ENCODE results near the gene HMBS.
A peak's percentile ranks its signal among the peaks of the same experiment; 100 is the strongest.
"Not testable (repeated sequence)": the region's sequence is repeated elsewhere in the genome, so short reads cannot be mapped to it uniquely, and the experiment has no call there.

The HMBS gene

GRCh38 chr11:119055901-119056300, 28.8 kb upstream of the HMBS start:
- Histone ChIP-seq H3K9me2 (replicated peaks; ENCODE audit: insufficient read depth, low read length) (no peaks in the 10 kb centered on the region), H3K27me3 (ENCODE audit: low read length) (no peaks in the 10 kb centered on the region), H3K27ac (ENCODE audit: low read depth, low read length) (no peak overlapping the region), H3K9me3 (ENCODE audit: insufficient read depth, low read length) (no peaks in the 10 kb centered on the region), H4K20me1 (ENCODE audit: low read depth, low read length) (no peaks in the 10 kb centered on the region), H3K36me3 (ENCODE audit: low read length) (no peaks in the 10 kb centered on the region), H2AFZ (ENCODE audit: low read depth, low read length, severe bottlenecking) (no peak overlapping the region), H3K4me2 (ENCODE audit: low read depth, low read length, poor library complexity, severe bottlenecking) (peak overlapping the region; percentile 54), H3F3A (ENCODE audit: insufficient read depth) (no peaks in the 10 kb centered on the region), H3K79me2 (ENCODE audit: insufficient read depth, low read length) (peaks cover 27% of the 10 kb centered on the region), H3K9ac (ENCODE audit: low read length) (peak overlapping the region; percentile 95), H3K4me3 (ENCODE audit: insufficient read depth, low read length, poor library complexity, severe bottlenecking) (peak overlapping the region; percentile 71)
- TF ChIP-seq CTCF (IDR thresholded peaks at IDR 0.05; ENCODE audit: insufficient read depth, low read length, poor library complexity, severe bottlenecking) (no peak), EZH2phosphoT487 (conservative IDR thresholded peaks at IDR 0.05; ENCODE audit: low read length) (no peak)

GRCh38 chr11:119056421-119056999, 28.2 kb upstream of the HMBS start:
- Histone ChIP-seq H3K79me2 (ENCODE audit: insufficient read depth, low read length) (peaks cover 27% of the 10 kb centered on the region), H4K20me1 (ENCODE audit: low read depth, low read length) (no peaks in the 10 kb centered on the region), H3F3A (ENCODE audit: insufficient read depth) (no peaks in the 10 kb centered on the region), H3K9ac (ENCODE audit: low read length) (peak overlapping the region; percentile 95), H3K4me2 (ENCODE audit: low read depth, low read length, poor library complexity, severe bottlenecking) (peak overlapping the region; percentile 54), H3K27me3 (ENCODE audit: low read length) (no peaks in the 10 kb centered on the region), H2AFZ (ENCODE audit: low read depth, low read length, severe bottlenecking) (peak overlapping the region; percentile 42), H3K27ac (ENCODE audit: low read depth, low read length) (peak overlapping the region; percentile 55), H3K9me2 (replicated peaks; ENCODE audit: insufficient read depth, low read length) (no peaks in the 10 kb centered on the region), H3K36me3 (ENCODE audit: low read length) (no peaks in the 10 kb centered on the region), H3K9me3 (ENCODE audit: insufficient read depth, low read length) (no peaks in the 10 kb centered on the region), H3K4me3 (ENCODE audit: insufficient read depth, low read length, poor library complexity, severe bottlenecking) (peak overlapping the region; percentile 71)
- TF ChIP-seq EZH2phosphoT487 (conservative IDR thresholded peaks at IDR 0.05; ENCODE audit: low read length) = no peak
- no peak for TF ChIP-seq CTCF (IDR thresholded peaks at IDR 0.05; ENCODE audit: insufficient read depth, low read length, poor library complexity, severe bottlenecking)

GRCh38 chr11:119057000-119057769, 27.5 kb upstream of the HMBS start, which contains the start of gene HYOU1:
Gene HYOU1, minus strand, starts transcription at chr11:119057205. Its CDS starts 1,045 bp downstream, at chr11:119056160.
- H3K27ac ChIP-seq (ENCODE audit: low read depth, low read length) = peak within 1 kb of the TSS; percentile 61
- no peaks in the 10 kb centered on the region for H3K9me3 ChIP-seq (ENCODE audit: insufficient read depth, low read length)
- H3K27me3 ChIP-seq (ENCODE audit: low read length) = no peaks in the 10 kb centered on the region
- peaks cover 27% of the 10 kb centered on the region for H3K79me2 ChIP-seq (ENCODE audit: insufficient read depth, low read length)
- H2AFZ ChIP-seq (ENCODE audit: low read depth, low read length, severe bottlenecking) = peak within 1 kb of the TSS; percentile 49
- H3K4me2 ChIP-seq (ENCODE audit: low read depth, low read length, poor library complexity, severe bottlenecking) = peak within 1 kb of the TSS; percentile 81
- H3F3A ChIP-seq (ENCODE audit: insufficient read depth) = no peaks in the 10 kb centered on the region
- H4K20me1 ChIP-seq (ENCODE audit: low read depth, low read length) = no peaks in the 10 kb centered on the region
- TF ChIP-seq CTCF (IDR thresholded peaks at IDR 0.05; ENCODE audit: insufficient read depth, low read length, poor library complexity, severe bottlenecking) (no peak), EZH2phosphoT487 (conservative IDR thresholded peaks at IDR 0.05; ENCODE audit: low read length) (no peak)
- H3K4me3 ChIP-seq (ENCODE audit: insufficient read depth, low read length, poor library complexity, severe bottlenecking) = peak within 1 kb of the TSS; percentile 86
- H3K9ac ChIP-seq (ENCODE audit: low read length) = peak within 1 kb of the TSS; percentile 95
- no peaks in the 10 kb centered on the region for H3K36me3 ChIP-seq (ENCODE audit: low read length)
- no peaks in the 10 kb centered on the region for H3K9me2 ChIP-seq (replicated peaks; ENCODE audit: insufficient read depth, low read length)

- H3K4me3 ChIP-seq (ENCODE audit: insufficient read depth, low read length, poor library complexity, severe bottlenecking); H2AFZ ChIP-seq (ENCODE audit: low read depth, low read length, severe bottlenecking); H3K27ac ChIP-seq (ENCODE audit: low read depth, low read length); H3K36me3 ChIP-seq (ENCODE audit: low read length); H3K4me2 ChIP-seq (ENCODE audit: low read depth, low read length, poor library complexity, severe bottlenecking); H4K20me1 ChIP-seq (ENCODE audit: low read depth, low read length); H3K9me3 ChIP-seq (ENCODE audit: insufficient read depth, low read length); H3K9ac ChIP-seq (ENCODE audit: low read length); H3F3A ChIP-seq (ENCODE audit: insufficient read depth); H3K27me3 ChIP-seq (ENCODE audit: low read length); H3K9me2 ChIP-seq (replicated peaks; ENCODE audit: insufficient read depth, low read length): not testable (repeated sequence)
- H3K79me2 ChIP-seq (ENCODE audit: insufficient read depth, low read length) = peaks cover 27% of the 10 kb centered on the region
These were observed 25.6 kb upstream of the HMBS start for GRCh38 chr11:119059128-119059527.
